DND-41 (cell line): ENCODE measurements around the gene MADCAM1.

ENCODE experiments used
- EZH2 ChIP-seq: IDR thresholded peaks from 3 replicates; pipeline ENCODE4 v1.6.1; 2012; ENCODE audit warnings: borderline replicate concordance, low read depth, mild to moderate bottlenecking, moderate library complexity, low read length, inconsistent platforms; ENCODE audit not compliant: severe bottlenecking
- TF ChIP-seq, protein P1 (sequence below): IDR thresholded peaks from 2 replicates; pipeline ENCODE4 v1.5.1; 2012; ENCODE audit warnings: borderline replicate concordance, low read length, moderate library complexity, mild to moderate bottlenecking; ENCODE audit not compliant: poor library complexity, severe bottlenecking; ENCODE audit errors: extremely low read depth

DNA sequence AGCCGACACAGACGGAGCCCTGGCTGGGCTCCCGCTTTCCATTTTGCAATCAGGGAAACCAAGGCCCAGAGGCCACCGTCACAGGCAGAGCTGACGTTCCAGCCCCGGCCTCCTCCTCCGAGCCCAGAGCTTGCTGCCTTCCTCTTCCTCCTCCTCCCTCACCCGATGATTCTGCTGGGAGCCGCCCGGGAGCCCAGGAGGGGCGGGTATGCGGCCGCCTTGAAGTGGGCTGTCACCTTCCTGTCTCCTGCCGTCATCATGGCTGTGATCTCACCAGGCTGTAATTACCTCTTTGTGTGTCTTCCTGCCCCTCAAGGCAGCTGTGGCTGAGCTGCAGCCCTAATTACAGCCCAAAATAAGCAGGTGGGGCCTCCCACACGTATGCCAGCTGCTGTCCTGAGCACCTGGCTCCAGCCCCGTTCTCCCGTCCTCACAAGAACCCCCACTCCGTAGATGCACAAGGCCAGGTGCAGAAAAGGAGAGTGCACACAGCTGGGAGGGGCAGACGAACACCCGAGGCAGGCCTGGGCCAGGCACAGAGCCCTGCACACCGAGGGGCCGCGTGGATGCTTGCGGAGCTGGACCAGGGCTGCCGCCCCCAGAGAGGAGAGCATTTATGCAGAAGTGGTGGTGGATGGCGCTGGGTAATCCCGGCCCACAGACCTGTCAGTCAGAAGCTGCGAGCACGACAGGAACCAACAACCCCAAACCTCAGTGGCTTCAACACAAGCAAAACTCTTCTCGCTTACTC is 15.0 kb downstream of the MADCAM1 start:
- TF ChIP-seq, protein P1, sequence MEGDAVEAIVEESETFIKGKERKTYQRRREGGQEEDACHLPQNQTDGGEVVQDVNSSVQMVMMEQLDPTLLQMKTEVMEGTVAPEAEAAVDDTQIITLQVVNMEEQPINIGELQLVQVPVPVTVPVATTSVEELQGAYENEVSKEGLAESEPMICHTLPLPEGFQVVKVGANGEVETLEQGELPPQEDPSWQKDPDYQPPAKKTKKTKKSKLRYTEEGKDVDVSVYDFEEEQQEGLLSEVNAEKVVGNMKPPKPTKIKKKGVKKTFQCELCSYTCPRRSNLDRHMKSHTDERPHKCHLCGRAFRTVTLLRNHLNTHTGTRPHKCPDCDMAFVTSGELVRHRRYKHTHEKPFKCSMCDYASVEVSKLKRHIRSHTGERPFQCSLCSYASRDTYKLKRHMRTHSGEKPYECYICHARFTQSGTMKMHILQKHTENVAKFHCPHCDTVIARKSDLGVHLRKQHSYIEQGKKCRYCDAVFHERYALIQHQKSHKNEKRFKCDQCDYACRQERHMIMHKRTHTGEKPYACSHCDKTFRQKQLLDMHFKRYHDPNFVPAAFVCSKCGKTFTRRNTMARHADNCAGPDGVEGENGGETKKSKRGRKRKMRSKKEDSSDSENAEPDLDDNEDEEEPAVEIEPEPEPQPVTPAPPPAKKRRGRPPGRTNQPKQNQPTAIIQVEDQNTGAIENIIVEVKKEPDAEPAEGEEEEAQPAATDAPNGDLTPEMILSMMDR = no peak
- no peak for TF ChIP-seq EZH2
